HepG2 (cell line): ENCODE measurements around the gene PCIF1. TPM values are rescaled to one million over a fixed set of nuclear protein-coding genes. Genes with fewer than 3 reads are reported as not detected.

Source experiments
- BORCS8-MEF2B ChIP-seq: sonication (generic); formaldehyde crosslinking; IDR thresholded peaks from 2 replicates; pipeline ENCODE4 v1.8.0; 2022; ENCODE audit warnings: mild to moderate bottlenecking, missing genetic modification reagents
- CBX1 ChIP-seq: IDR thresholded peaks from one replicate; pipeline ENCODE4 v1.6.1; 2016; ENCODE audit warnings: antibody characterized with exemption, low read depth
- CEBPG ChIP-seq: IDR thresholded peaks from 2 replicates; pipeline ENCODE4 v1.6.1; 2016
- DPF2 ChIP-seq: sonication (generic); formaldehyde crosslinking; IDR thresholded peaks from 2 replicates; pipeline ENCODE4 v1.4.0; 2020; ENCODE audit warnings: mild to moderate bottlenecking, low read depth, missing genetic modification reagents, borderline replicate concordance
- E2F1 ChIP-seq: sonication (generic); formaldehyde crosslinking; IDR thresholded peaks from 2 replicates; pipeline ENCODE4 v1.5.0; 2020; ENCODE audit warnings: missing genetic modification reagents
- EP300 ChIP-seq, 3 experiments: sonication (generic) in 1 of 3; formaldehyde crosslinking in 1 of 3; IDR thresholded peaks; 2 replicates each; pipeline versions ENCODE4 v1.5.1 to v1.6.1; 2011 to 2020; ENCODE audit warnings: low read depth in 2 of 3, low read length in 2 of 3, borderline replicate concordance in 1 of 3, improper control_type of control experiment in 1 of 3, mild to moderate bottlenecking in 1 of 3, missing genetic modification reagents in 1 of 3, moderate library complexity in 1 of 3
- KLF15 ChIP-seq: sonication (generic); formaldehyde crosslinking; IDR thresholded peaks from 2 replicates; pipeline ENCODE4 v1.8.1; 2023; ENCODE audit warnings: borderline replicate concordance, mild to moderate bottlenecking, inconsistent platforms, missing genetic modification reagents, mixed read lengths
- KMT2A ChIP-seq: sonication (generic); formaldehyde crosslinking; IDR thresholded peaks from 2 replicates; pipeline ENCODE4 v1.4.0; 2020; ENCODE audit warnings: missing genetic modification reagents
- MAFF ChIP-seq: IDR thresholded peaks from 2 replicates; pipeline ENCODE4 v1.6.1; 2011; ENCODE audit warnings: low read depth, low read length, improper control_type of control experiment
- MAX ChIP-seq: IDR thresholded peaks from 2 replicates; pipeline ENCODE4 v1.6.1; 2012; ENCODE audit warnings: inconsistent platforms
- POGZ ChIP-seq: sonication (generic); formaldehyde crosslinking; IDR thresholded peaks from 2 replicates; pipeline ENCODE4 v1.4.0; 2020; ENCODE audit warnings: mild to moderate bottlenecking, missing genetic modification reagents
- RAD51 ChIP-seq: fragments of 450-650 bp; IDR thresholded peaks from 2 replicates; pipeline ENCODE4 v1.6.1; 2016; ENCODE audit warnings: borderline replicate concordance
- SMAD1 ChIP-seq: sonication (generic); formaldehyde crosslinking; IDR thresholded peaks from 2 replicates; pipeline ENCODE4 v1.4.0; 2020; ENCODE audit warnings: missing genetic modification reagents, low read depth, mild to moderate bottlenecking, borderline replicate concordance
- SYNCRIP ChIP-seq: fragments of 200-400 bp; formaldehyde crosslinking; IDR thresholded peaks from 2 replicates; pipeline ENCODE4 v1.6.1; 2018; ENCODE audit warnings: mild to moderate bottlenecking, low read depth, low read length; ENCODE audit not compliant: insufficient read depth
- ZBTB44 ChIP-seq: sonication (generic); formaldehyde crosslinking; IDR thresholded peaks from 2 replicates; pipeline ENCODE4 v1.4.0; 2020; ENCODE audit warnings: missing genetic modification reagents
- ZMYM2 ChIP-seq: sonication (generic); formaldehyde crosslinking; IDR thresholded peaks from 2 replicates; pipeline ENCODE4 v1.8.0; 2022; ENCODE audit warnings: mild to moderate bottlenecking, missing genetic modification reagents
- ZNF263 ChIP-seq: sonication (generic); formaldehyde crosslinking; IDR thresholded peaks from 2 replicates; pipeline ENCODE4 v1.4.0; 2020; ENCODE audit warnings: missing genetic modification reagents
- ZNF337 ChIP-seq: sonication (generic); formaldehyde crosslinking; IDR thresholded peaks from 2 replicates; pipeline ENCODE4 v1.5.1; 2020; ENCODE audit warnings: missing genetic modification reagents, low read depth, mild to moderate bottlenecking, borderline replicate concordance
- ZNF569 ChIP-seq: sonication (generic); formaldehyde crosslinking; IDR thresholded peaks from 2 replicates; pipeline ENCODE4 v1.5.0; 2020; ENCODE audit warnings: mild to moderate bottlenecking, missing genetic modification reagents, moderate library complexity, borderline replicate concordance
- ZNF607 ChIP-seq: sonication (generic); formaldehyde crosslinking; IDR thresholded peaks from 2 replicates; pipeline ENCODE4 v1.5.1; 2020; ENCODE audit warnings: missing genetic modification reagents, mild to moderate bottlenecking, borderline replicate concordance
- polyA plus RNA-seq, 8 experiments: library from polyadenylated mRNA; depleted of rRNA in 3 of 8; stranded (reverse) in 7 of 8; unstranded in 1 of 8; fragments of >200 nt; fragmentation: Illumina TruSeq in 4 of 8; extraction: Trizol in 4 of 8; gene quantifications; 2 replicates each; pipeline versions ENCODE4 v1.2.1 to v1.2.3, GENCODE V29; 2011 to 2016; ENCODE audit warnings: low read depth in 4 of 8, missing spikeins in 1 of 8, mixed read lengths in 1 of 8; ENCODE audit not compliant: insufficient read depth in 1 of 8
- total RNA-seq, 5 experiments: library from RNA; depleted of rRNA; stranded (reverse); fragments of >200 nt; fragmentation: Illumina TruSeq; extraction: Trizol; gene quantifications; 2 replicates each; pipeline ENCODE4 v1.2.3, GENCODE V29; 2016; ENCODE audit warnings: low read depth in 1 of 5
- TF ChIP-seq, protein P1 (sequence below): sonication (generic); formaldehyde crosslinking; IDR thresholded peaks from 2 replicates; pipeline ENCODE4 v1.5.0; 2020; ENCODE audit warnings: mild to moderate bottlenecking, missing genetic modification reagents, moderate library complexity
- TF ChIP-seq, protein P2 (sequence below): fragments of 450-650 bp; IDR thresholded peaks from 2 replicates; pipeline ENCODE4 v1.6.1; 2017; ENCODE audit warnings: mild to moderate bottlenecking

The PCIF1 gene
- total and polyA plus RNA-seq, 2 of the 13 experiments (the other 11 are each of a cell fraction or from before 2014, with no cell fraction given) = 20.9 to 24.4 TPM

DNA sequence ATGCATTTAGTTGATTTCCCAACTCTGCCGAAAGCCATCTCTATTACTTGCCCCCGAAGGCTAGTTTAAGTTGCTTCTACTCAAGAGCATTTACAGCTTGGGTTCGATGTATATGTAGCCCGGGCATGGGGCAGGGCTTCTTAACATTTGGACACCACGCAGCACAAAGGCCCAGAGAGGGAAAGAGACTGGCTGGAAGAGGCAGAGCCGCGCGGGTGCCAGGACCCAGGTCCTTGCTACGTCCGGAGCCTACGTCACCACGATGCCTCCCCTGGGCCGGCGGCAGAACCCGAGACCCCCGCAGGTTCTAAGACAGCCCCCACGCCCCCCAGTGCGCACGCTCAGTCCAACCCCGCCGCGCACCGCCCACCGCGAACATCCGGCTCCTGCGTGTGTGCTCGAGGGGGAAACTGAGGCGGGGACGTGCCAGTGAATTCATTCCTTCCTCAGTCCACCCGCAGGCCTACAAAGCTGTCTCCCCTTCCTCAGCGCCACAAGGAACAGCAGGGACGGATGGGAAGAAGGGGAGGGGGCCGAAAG, 367 bp upstream of the PCIF1 start (continued):
- no peak for TF ChIP-seq ZNF263
- TF ChIP-seq BORCS8-MEF2B = no peak; the same call in 1 of the 2 replicates
- TF ChIP-seq ZBTB44 (CRISPR knock-in tag) = no peak; the same call in 1 of the 2 replicates
- TF ChIP-seq MAX = no peak
- TF ChIP-seq RAD51 = no peak
- TF ChIP-seq EP300 (IDR thresholded peaks at IDR 0.05; ENCODE audit: low read depth in 2 of 2, low read length in 2 of 2) = no peak
- TF ChIP-seq EP300 (CRISPR knock-in tag; IDR thresholded peaks at IDR 0.05; ENCODE audit: borderline replicate concordance) = no peak
- TF ChIP-seq, protein P1, sequence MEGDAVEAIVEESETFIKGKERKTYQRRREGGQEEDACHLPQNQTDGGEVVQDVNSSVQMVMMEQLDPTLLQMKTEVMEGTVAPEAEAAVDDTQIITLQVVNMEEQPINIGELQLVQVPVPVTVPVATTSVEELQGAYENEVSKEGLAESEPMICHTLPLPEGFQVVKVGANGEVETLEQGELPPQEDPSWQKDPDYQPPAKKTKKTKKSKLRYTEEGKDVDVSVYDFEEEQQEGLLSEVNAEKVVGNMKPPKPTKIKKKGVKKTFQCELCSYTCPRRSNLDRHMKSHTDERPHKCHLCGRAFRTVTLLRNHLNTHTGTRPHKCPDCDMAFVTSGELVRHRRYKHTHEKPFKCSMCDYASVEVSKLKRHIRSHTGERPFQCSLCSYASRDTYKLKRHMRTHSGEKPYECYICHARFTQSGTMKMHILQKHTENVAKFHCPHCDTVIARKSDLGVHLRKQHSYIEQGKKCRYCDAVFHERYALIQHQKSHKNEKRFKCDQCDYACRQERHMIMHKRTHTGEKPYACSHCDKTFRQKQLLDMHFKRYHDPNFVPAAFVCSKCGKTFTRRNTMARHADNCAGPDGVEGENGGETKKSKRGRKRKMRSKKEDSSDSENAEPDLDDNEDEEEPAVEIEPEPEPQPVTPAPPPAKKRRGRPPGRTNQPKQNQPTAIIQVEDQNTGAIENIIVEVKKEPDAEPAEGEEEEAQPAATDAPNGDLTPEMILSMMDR (CRISPR knock-in tag) = 0 out of 2 replicates have a peak, but pooled peaks have one; percentile 18
- no peak for TF ChIP-seq SYNCRIP
- no peak for TF ChIP-seq KMT2A (CRISPR knock-in tag)
- TF ChIP-seq ZNF607 (CRISPR knock-in tag) = no peak
- TF ChIP-seq POGZ (CRISPR knock-in tag) = no peak; the same call in 1 of the 2 replicates
- no peak for TF ChIP-seq MAFF
- TF ChIP-seq ZNF337 (CRISPR knock-in tag) = peak; percentile 51
- TF ChIP-seq DPF2 (CRISPR knock-in tag) = peak; percentile 70
- no peak for TF ChIP-seq SMAD1 (CRISPR knock-in tag)
- TF ChIP-seq KLF15 (CRISPR knock-in tag) = no peak
- TF ChIP-seq ZMYM2 (CRISPR knock-in tag) = no peak
- TF ChIP-seq E2F1 (CRISPR knock-in tag) = no peak
- TF ChIP-seq, protein P2, sequence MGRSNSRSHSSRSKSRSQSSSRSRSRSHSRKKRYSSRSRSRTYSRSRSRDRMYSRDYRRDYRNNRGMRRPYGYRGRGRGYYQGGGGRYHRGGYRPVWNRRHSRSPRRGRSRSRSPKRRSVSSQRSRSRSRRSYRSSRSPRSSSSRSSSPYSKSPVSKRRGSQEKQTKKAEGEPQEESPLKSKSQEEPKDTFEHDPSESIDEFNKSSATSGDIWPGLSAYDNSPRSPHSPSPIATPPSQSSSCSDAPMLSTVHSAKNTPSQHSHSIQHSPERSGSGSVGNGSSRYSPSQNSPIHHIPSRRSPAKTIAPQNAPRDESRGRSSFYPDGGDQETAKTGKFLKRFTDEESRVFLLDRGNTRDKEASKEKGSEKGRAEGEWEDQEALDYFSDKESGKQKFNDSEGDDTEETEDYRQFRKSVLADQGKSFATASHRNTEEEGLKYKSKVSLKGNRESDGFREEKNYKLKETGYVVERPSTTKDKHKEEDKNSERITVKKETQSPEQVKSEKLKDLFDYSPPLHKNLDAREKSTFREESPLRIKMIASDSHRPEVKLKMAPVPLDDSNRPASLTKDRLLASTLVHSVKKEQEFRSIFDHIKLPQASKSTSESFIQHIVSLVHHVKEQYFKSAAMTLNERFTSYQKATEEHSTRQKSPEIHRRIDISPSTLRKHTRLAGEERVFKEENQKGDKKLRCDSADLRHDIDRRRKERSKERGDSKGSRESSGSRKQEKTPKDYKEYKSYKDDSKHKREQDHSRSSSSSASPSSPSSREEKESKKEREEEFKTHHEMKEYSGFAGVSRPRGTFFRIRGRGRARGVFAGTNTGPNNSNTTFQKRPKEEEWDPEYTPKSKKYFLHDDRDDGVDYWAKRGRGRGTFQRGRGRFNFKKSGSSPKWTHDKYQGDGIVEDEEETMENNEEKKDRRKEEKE = no peak
- no peak for TF ChIP-seq CBX1
- no peak for TF ChIP-seq CEBPG (CRISPR knock-in tag)
- no peak for TF ChIP-seq ZNF569 (CRISPR knock-in tag)
